Measurements from ENCODE around the gene STAP1. TPM values are rescaled to one million over a fixed set of nuclear protein-coding genes. Genes with fewer than 3 reads are reported as not detected.

Gene STAP1
- total RNA-seq, 4 donors from 2014 or later: 0.42 to 0.44 TPM; not detected in 2

GRCh38 chr4:67556436-67556835 is 2.1 kb upstream of the STAP1 start:
- Histone ChIP-seq H3K36me3 (no peaks in the 10 kb centered on the region), H3K9me3 (no peaks in the 10 kb centered on the region), H3K27me3 (no peaks in the 10 kb centered on the region), H3K4me1 (no peaks in the 10 kb centered on the region), H3K4me3 (no peak overlapping the region), H3K27ac (no peak overlapping the region)
- DNase-seq (ENCODE audit: low spot score in 2 of 2): no peak
- 36 to 52% methylated on average over 2 of the region's 2 CpGs for WGBS, 2 donors
- TF ChIP-seq EP300 (IDR thresholded peaks at IDR 0.05) (no peak), POLR2A (IDR thresholded peaks at IDR 0.05) (no peak), CTCF (IDR thresholded peaks at IDR 0.05) (no peak)

GRCh38 chr4:67565284-67565683 is 6.8 kb downstream of the STAP1 start:
- DNase-seq (ENCODE audit: low spot score in 2 of 2): no peak
- H3K36me3 ChIP-seq: no peaks in the 10 kb centered on the region
- H3K27ac ChIP-seq: no peak overlapping the region
- no peak overlapping the region for H3K4me3 ChIP-seq
- no peaks in the 10 kb centered on the region for H3K4me1 ChIP-seq
- TF ChIP-seq EP300 (IDR thresholded peaks at IDR 0.05) (no peak), CTCF (IDR thresholded peaks at IDR 0.05) (no peak), POLR2A (IDR thresholded peaks at IDR 0.05) (no peak)
- H3K27me3 ChIP-seq: no peaks in the 10 kb centered on the region
- no peaks in the 10 kb centered on the region for H3K9me3 ChIP-seq

GRCh38 chr4:67566335-67566734 is 7.8 kb downstream of the STAP1 start:
- H3K4me1 ChIP-seq: no peaks in the 10 kb centered on the region
- no peak for TF ChIP-seq POLR2A (IDR thresholded peaks at IDR 0.05)
- H3K9me3 ChIP-seq: no peaks in the 10 kb centered on the region
- H3K27ac ChIP-seq: no peak overlapping the region
- 98 to 100% methylated on average over 3 of the region's 3 CpGs for WGBS, 2 donors
- H3K4me3 ChIP-seq: no peak overlapping the region
- H3K27me3 ChIP-seq: no peaks in the 10 kb centered on the region
- H3K36me3 ChIP-seq: no peaks in the 10 kb centered on the region
- no peak for DNase-seq (ENCODE audit: low spot score in 2 of 2)

- no peak for TF ChIP-seq CTCF (IDR thresholded peaks at IDR 0.05)
- no peak for TF ChIP-seq EP300 (IDR thresholded peaks at IDR 0.05)
- TF ChIP-seq POLR2A (IDR thresholded peaks at IDR 0.05): no peak
- H3K27me3 ChIP-seq: no peaks in the 10 kb centered on the region
- H3K4me3 ChIP-seq: no peak overlapping the region
- no peak for DNase-seq (ENCODE audit: low spot score in 2 of 2)
- WGBS, 2 donors: 93 to 97% methylated on average over 2 of the region's 2 CpGs
- H3K36me3 ChIP-seq: no peaks in the 10 kb centered on the region
- H3K4me1 ChIP-seq: no peaks in the 10 kb centered on the region
- H3K9me3 ChIP-seq: no peaks in the 10 kb centered on the region
- no peak overlapping the region for H3K27ac ChIP-seq
Measured at GRCh38 chr4:67568820-67569219, 10.3 kb downstream of the STAP1 start.

GRCh38 chr4:67570537-67570936 is 12.0 kb downstream of the STAP1 start:
- DNase-seq (ENCODE audit: low spot score in 2 of 2): no peak
- Histone ChIP-seq H3K9me3 (no peaks in the 10 kb centered on the region), H3K4me1 (no peaks in the 10 kb centered on the region), H3K36me3 (no peaks in the 10 kb centered on the region), H3K4me3 (no peak overlapping the region), H3K27me3 (no peaks in the 10 kb centered on the region), H3K27ac (no peak overlapping the region)
- TF ChIP-seq CTCF (IDR thresholded peaks at IDR 0.05): no peak
- no peak for TF ChIP-seq POLR2A (IDR thresholded peaks at IDR 0.05)
- TF ChIP-seq EP300 (IDR thresholded peaks at IDR 0.05): no peak
- WGBS, 2 donors: 95 to 96% methylated on average over 1 of the region's 1 CpG

GRCh38 chr4:67571975-67572374 is 13.4 kb downstream of the STAP1 start:
- no peak overlapping the region for H3K4me3 ChIP-seq
- TF ChIP-seq CTCF (IDR thresholded peaks at IDR 0.05): no peak
- no peak for TF ChIP-seq POLR2A (IDR thresholded peaks at IDR 0.05)
- no peak for TF ChIP-seq EP300 (IDR thresholded peaks at IDR 0.05)
- H3K36me3 ChIP-seq: no peaks in the 10 kb centered on the region
- no peaks in the 10 kb centered on the region for H3K9me3 ChIP-seq
- WGBS, 2 donors: 9 to 13% methylated on average over 1 of the region's 1 CpG
- DNase-seq (ENCODE audit: low spot score in 2 of 2): no peak
- no peaks in the 10 kb centered on the region for H3K4me1 ChIP-seq
- H3K27ac ChIP-seq: no peak overlapping the region
- H3K27me3 ChIP-seq: no peaks in the 10 kb centered on the region
